G401.6 (cell line): Measurements from ENCODE around the gene ALCAM.

Source experiments
- FAIRE-seq: peaks from 2 replicates; lab custom pipeline; 2012; peaks lifted over from hg19 to GRCh38; lab: Jason Lieb, UNC

The ALCAM gene

GRCh38 chr3:105532251-105532650 is 165.5 kb downstream of the ALCAM start:
- FAIRE-seq, result no peak

GRCh38 chr3:105533960-105534359 is 167.3 kb downstream of the ALCAM start:
- FAIRE-seq, result no peak

- no peak for FAIRE-seq
These were observed 167.8 kb downstream of the ALCAM start for GRCh38 chr3:105534491-105534890.

- no peak for FAIRE-seq
These were observed 170.8 kb downstream of the ALCAM start for GRCh38 chr3:105537371-105538080.

GRCh38 chr3:105538483-105538882 is 171.8 kb downstream of the ALCAM start:
- FAIRE-seq, result no peak

- FAIRE-seq, result no peak
These were observed 173.2 kb downstream of the ALCAM start for GRCh38 chr3:105539897-105540296.

- FAIRE-seq, result no peak
These were observed 175.7 kb downstream of the ALCAM start for GRCh38 chr3:105542282-105543019.

- no peak for FAIRE-seq
These were observed 178.3 kb downstream of the ALCAM start for GRCh38 chr3:105545051-105545450.

- FAIRE-seq, result no peak
These were observed 187.1 kb downstream of the ALCAM start for GRCh38 chr3:105553851-105554250.

- FAIRE-seq, result no peak
These were observed 188.5 kb downstream of the ALCAM start for GRCh38 chr3:105555206-105555605.

GRCh38 chr3:105559856-105560255 is 193.1 kb downstream of the ALCAM start:
- no peak for FAIRE-seq

GRCh38 chr3:105561876-105562275 is 195.2 kb downstream of the ALCAM start:
- no peak for FAIRE-seq

GRCh38 chr3:105564546-105565288 is 198.0 kb downstream of the ALCAM start:
- no peak for FAIRE-seq

GRCh38 chr3:105571005-105571404 is 204.3 kb downstream of the ALCAM start:
- no peak for FAIRE-seq

- FAIRE-seq, result no peak
These were observed 205.8 kb downstream of the ALCAM start for GRCh38 chr3:105572501-105572900.

- FAIRE-seq, result no peak
These were observed 212.7 kb downstream of the ALCAM start for GRCh38 chr3:105579439-105579838.

GRCh38 chr3:105580296-105580965 is 213.7 kb downstream of the ALCAM start:
- no peak for FAIRE-seq

- no peak for FAIRE-seq
These were observed 215.3 kb downstream of the ALCAM start for GRCh38 chr3:105582015-105582414.

- no peak for FAIRE-seq
These were observed 217.5 kb downstream of the ALCAM start for GRCh38 chr3:105584003-105584790.

GRCh38 chr3:105593315-105593714 is 226.6 kb downstream of the ALCAM start:
- no peak for FAIRE-seq

- FAIRE-seq, result no peak
These were observed 227.5 kb downstream of the ALCAM start for GRCh38 chr3:105594219-105594618.
